Panc1 (cell line): ENCODE measurements around the gene NNAT. TPM values are rescaled to one million over a fixed set of nuclear protein-coding genes. Genes with fewer than 3 reads are reported as not detected.

ENCODE experiments used
- ATAC-seq: fragments of 200-7000 bp; cut with Tn5 transposase; 2 replicates; pipeline ENCODE4 v1.9.1; 2020; ENCODE audit warnings: mild to moderate bottlenecking, moderate library complexity
- BruUV-seq: library from RNA; stranded (reverse); fragments of 400-500 nt; replicated peaks from 2 replicates; lab custom pipeline; 2021; lab: Mats Ljungman, UMichigan
- CTCF ChIA-PET: fragments of 300-600 bp; sonication (Branson Sonifier 250); formaldehyde crosslinking; loops from one replicate; lab custom pipeline; 2022; ENCODE audit warnings: antibody characterized with exemption; lab: Charles Lee
- POLR2A ChIA-PET: fragments of 300-600 bp; sonication (Branson Sonifier 250); formaldehyde crosslinking; loops from one replicate; lab custom pipeline; 2022; ENCODE audit warnings: antibody characterized with exemption; lab: Charles Lee
- DNase-seq: peaks from one replicate; pipeline ENCODE4 v3.0.0-alpha.2; 2010; ENCODE audit warnings: low read depth, low spot score
- H3K27ac ChIP-seq: 2 replicates; pipeline ENCODE4 v1.5.1; 2011; ENCODE audit warnings: mild to moderate bottlenecking, low read length, inconsistent platforms
- H3K27me3 ChIP-seq: fragments of 200-500 bp; sonication (Bioruptor generic); 2 replicates; pipeline ENCODE4 v1.6.0; 2014; ENCODE audit warnings: low read length, inconsistent platforms; ENCODE audit not compliant: control insufficient read depth, insufficient read depth
- H3K36me3 ChIP-seq: fragments of 200-500 bp; sonication (Bioruptor generic); 2 replicates; pipeline ENCODE4 v1.5.1; 2014; ENCODE audit warnings: inconsistent platforms, mild to moderate bottlenecking, low read length, moderate library complexity; ENCODE audit not compliant: control insufficient read depth, insufficient read depth
- H3K4me1 ChIP-seq: 2 replicates; pipeline ENCODE4 v1.5.1; 2011; ENCODE audit warnings: inconsistent platforms, mild to moderate bottlenecking, low read length, moderate library complexity; ENCODE audit not compliant: control insufficient read depth, insufficient read depth
- H3K4me3 ChIP-seq, 2 experiments: 2 replicates each; pipeline ENCODE4 v1.5.1; 2011 to 2012; ENCODE audit warnings: low read depth in 2 of 2, low read length in 2 of 2, mild to moderate bottlenecking in 2 of 2, inconsistent platforms in 1 of 2, moderate library complexity in 1 of 2
- H3K9me3 ChIP-seq: fragments of 200-500 bp; sonication (Bioruptor generic); 2 replicates; pipeline ENCODE4 v1.5.1; 2014; ENCODE audit warnings: low read depth, mild to moderate bottlenecking, inconsistent platforms, low read length, moderate library complexity; ENCODE audit not compliant: control insufficient read depth, insufficient read depth
- CTCF ChIP-seq: fragments of 450-650 bp; IDR thresholded peaks from 2 replicates; pipeline ENCODE4 v1.5.1; 2017; ENCODE audit warnings: mild to moderate bottlenecking
- POLR2AphosphoS5 ChIP-seq: IDR thresholded peaks from 2 replicates; pipeline ENCODE4 v1.6.1; 2012; ENCODE audit warnings: mild to moderate bottlenecking, low read depth, low read length, moderate library complexity
- SIN3A ChIP-seq: IDR thresholded peaks from 2 replicates; pipeline ENCODE4 v1.6.1; 2012; ENCODE audit warnings: low read depth, mild to moderate bottlenecking, low read length, moderate library complexity, borderline replicate concordance; ENCODE audit not compliant: insufficient read depth
- TCF7L2 ChIP-seq: IDR thresholded peaks from 2 replicates; pipeline ENCODE4 v1.6.1; 2011; ENCODE audit warnings: mild to moderate bottlenecking, low read depth, low read length, inconsistent platforms
- in situ Hi-C: cut with HindIII; loops from 2 replicates; pipeline ENCODE4 v1.10.0; 2016; ENCODE audit warnings: low sequenced_read_pairs, low pct_unique_long_range_greater_than_20kb
- intact Hi-C: fragments of 100-400 bp; cut with micrococcal nuclease; formaldehyde crosslinking; loops from one replicate; pipeline ENCODE4 v1.10.0; 2022; ENCODE audit not compliant: unreplicated experiment
- total RNA-seq: library from RNA; stranded (reverse); gene quantifications from one replicate; pipeline ENCODE4 v1.2.1, GENCODE V29; 2021; ENCODE audit not compliant: unreplicated experiment
- TF ChIP-seq, protein P1 (sequence below), 2 experiments: IDR thresholded peaks; 2 replicates each; pipeline ENCODE4 v1.6.1; 2011 to 2012; ENCODE audit warnings: low read depth in 2 of 2, control low read depth in 1 of 2, low read length in 1 of 2, mild to moderate bottlenecking in 1 of 2, moderate library complexity in 1 of 2; ENCODE audit not compliant: insufficient read depth in 1 of 2

NNAT gene
- total RNA-seq, 1 experiment from 2014 or later, result not detected

- ChIA-PET CTCF (no interaction called here), POLR2A (no interaction called here)
- intact Hi-C loops (loop anchor here (2.0 kb wide), 1 partner anchor 337 kb away; no protein-coding TSS in a partner anchor), in situ Hi-C loops (no loop called here)
- BruUV-seq, result no TSS peak
- H3K4me3 ChIP-seq, result no peak overlapping the region
- TF ChIP-seq CTCF (no peak), SIN3A (no peak), TCF7L2 (no peak), POLR2AphosphoS5 (no peak)
- TF ChIP-seq, protein P1, sequence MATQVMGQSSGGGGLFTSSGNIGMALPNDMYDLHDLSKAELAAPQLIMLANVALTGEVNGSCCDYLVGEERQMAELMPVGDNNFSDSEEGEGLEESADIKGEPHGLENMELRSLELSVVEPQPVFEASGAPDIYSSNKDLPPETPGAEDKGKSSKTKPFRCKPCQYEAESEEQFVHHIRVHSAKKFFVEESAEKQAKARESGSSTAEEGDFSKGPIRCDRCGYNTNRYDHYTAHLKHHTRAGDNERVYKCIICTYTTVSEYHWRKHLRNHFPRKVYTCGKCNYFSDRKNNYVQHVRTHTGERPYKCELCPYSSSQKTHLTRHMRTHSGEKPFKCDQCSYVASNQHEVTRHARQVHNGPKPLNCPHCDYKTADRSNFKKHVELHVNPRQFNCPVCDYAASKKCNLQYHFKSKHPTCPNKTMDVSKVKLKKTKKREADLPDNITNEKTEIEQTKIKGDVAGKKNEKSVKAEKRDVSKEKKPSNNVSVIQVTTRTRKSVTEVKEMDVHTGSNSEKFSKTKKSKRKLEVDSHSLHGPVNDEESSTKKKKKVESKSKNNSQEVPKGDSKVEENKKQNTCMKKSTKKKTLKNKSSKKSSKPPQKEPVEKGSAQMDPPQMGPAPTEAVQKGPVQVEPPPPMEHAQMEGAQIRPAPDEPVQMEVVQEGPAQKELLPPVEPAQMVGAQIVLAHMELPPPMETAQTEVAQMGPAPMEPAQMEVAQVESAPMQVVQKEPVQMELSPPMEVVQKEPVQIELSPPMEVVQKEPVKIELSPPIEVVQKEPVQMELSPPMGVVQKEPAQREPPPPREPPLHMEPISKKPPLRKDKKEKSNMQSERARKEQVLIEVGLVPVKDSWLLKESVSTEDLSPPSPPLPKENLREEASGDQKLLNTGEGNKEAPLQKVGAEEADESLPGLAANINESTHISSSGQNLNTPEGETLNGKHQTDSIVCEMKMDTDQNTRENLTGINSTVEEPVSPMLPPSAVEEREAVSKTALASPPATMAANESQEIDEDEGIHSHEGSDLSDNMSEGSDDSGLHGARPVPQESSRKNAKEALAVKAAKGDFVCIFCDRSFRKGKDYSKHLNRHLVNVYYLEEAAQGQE (IDR thresholded peaks at IDR 0.05; ENCODE audit: insufficient read depth in 1 of 2, low read depth in 2 of 2, low read length in 1 of 2), result no peak
- no peak for ATAC-seq
- H3K9me3 ChIP-seq, result no peaks in the 10 kb centered on the region
- H3K27ac ChIP-seq, result no peak overlapping the region
- no peaks in the 10 kb centered on the region for H3K27me3 ChIP-seq
- DNase-seq, result no peak
- peaks cover 3% of the 10 kb centered on the region; the same call in 1 of the 2 replicates for H3K4me1 ChIP-seq
- H3K36me3 ChIP-seq, result no peaks in the 10 kb centered on the region
Measured at GRCh38 chr20:37535443-37536132, 14.5 kb downstream of the NNAT start.

- in situ Hi-C loops (no loop called here), intact Hi-C loops (no loop called here)
- DNase-seq, result no peak
- ChIA-PET CTCF (no interaction called here), POLR2A (no interaction called here)
- Histone ChIP-seq H3K4me3 (no peak overlapping the region), H3K27ac (no peak overlapping the region), H3K27me3 (no peaks in the 10 kb centered on the region), H3K4me1 (peaks cover 10% of the 10 kb centered on the region), H3K36me3 (no peaks in the 10 kb centered on the region), H3K9me3 (no peaks in the 10 kb centered on the region)
- BruUV-seq, result no TSS peak
- TF ChIP-seq SIN3A, result no peak
- TF ChIP-seq TCF7L2, result no peak
- TF ChIP-seq CTCF, result no peak
- no peak for ATAC-seq
Measured at GRCh38 chr20:37537505-37537904, 16.5 kb downstream of the NNAT start.
